ENCODE results near the gene IFI27.
"Not testable (repeated sequence)": the region's sequence is repeated elsewhere in the genome, so short reads cannot be mapped to it uniquely, and the experiment has no call there.

Gene IFI27

DNA sequence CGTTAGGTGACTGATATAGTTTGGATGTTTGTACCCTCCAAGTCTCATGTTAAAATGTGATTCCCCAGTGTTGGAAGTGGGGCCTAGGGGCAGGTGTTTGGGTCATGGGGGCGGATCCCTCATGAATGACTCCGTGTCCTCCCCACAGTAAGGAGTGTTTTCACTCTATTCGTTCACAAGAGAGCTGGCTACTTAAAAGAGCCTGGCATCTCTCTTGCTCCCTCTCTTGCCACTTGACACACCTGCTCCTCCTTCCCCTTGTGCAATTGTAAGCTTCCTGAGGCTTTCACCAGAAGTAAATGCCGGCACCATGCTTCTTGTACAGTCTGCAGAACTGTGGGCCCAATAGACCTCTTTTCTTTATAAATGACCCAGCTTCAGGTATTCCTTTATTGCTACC lies 16.3 kb downstream of the IFI27 start:
- no peak for DNase-seq

DNA sequence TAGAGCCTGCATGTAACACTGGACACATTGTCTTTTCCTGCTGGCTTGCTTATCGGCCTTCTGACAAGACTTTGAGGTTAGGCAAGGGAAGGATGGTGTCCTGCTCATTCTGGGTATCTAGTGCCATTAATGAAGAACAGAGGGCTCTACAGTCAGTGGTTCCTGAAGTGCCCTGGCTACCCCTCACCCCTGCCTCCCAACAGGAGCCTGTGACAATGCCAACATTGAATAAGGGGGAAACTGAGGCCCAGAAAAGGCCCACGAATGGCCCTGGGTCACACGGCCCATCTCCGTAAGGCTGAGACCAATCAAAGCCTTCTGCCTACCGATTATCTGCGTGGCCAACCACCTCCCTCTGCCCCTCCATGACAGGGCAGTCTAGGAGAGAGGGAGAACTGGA lies 16.8 kb downstream of the IFI27 start:
- no peak for DNase-seq

DNA sequence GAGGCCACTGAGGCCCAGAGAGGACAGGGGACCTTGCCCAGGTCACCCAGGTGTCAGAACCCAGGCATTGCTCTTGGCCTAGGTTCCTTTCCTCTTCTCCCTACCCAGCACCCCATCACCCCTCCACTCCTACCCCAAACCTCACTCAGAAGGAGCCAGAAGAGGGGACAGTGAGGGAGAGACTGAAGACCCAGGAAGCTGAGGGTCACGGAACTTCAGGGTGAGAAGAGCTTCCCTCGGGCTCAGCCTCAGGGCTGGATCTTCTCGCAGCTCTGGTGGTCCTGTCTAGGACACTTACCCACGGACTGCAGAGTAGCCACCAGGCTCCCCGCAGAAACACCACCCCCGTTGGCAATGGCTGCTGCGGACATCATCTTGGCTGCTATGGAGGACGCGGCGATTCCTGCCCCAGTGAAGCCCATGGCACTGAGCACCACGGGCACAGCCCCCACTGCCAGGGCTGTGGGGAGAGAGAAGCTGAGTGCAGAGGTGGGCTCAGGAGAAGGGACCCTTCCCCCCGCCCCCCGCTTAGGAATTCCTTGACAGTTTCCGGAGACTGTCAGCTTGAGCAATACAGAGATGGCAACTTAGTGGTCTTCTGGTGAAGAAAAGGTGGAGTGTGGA lies 17.8 kb downstream of the IFI27 start:
- no peak for DNase-seq

DNA sequence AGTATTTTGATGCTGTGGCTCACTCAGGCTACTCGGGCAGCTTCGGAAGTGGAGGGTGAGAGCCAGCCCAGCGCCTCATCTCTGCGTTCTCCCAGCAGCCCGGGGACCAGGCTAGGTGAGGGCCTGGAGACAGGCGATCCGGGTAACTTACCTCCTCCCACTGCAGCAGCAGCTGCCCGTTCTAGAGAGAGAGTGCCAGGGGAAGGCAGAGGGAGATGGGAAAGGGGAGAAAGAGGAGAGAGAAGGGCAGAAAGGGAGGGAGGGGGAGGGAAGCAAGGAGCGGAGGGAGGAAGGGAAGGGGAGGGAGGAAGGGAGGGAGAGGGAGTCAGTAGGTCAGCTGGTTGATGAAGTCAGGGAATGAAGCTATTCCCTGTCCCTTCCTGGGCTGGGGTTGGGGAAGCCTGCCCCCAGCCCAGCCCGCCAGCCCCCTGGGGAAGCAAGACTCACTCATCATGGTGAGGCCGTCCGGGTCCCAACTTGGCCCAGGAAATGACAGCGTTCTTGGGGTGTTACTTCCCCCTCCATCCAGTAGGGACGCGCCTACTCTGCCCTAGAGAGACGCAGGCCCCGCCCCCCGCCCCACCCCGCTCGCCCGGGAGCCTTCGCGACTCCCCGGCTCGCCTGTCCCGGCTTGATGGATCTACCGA lies 18.7 kb downstream of the IFI27 start, which contains the start of gene IFI27L2:
Gene IFI27L2, minus strand, starts transcription at position 494 of the 647 bp plus-strand sequence. Its CDS starts 40 bp downstream, at position 454.
- DNase-seq = no peak

DNA sequence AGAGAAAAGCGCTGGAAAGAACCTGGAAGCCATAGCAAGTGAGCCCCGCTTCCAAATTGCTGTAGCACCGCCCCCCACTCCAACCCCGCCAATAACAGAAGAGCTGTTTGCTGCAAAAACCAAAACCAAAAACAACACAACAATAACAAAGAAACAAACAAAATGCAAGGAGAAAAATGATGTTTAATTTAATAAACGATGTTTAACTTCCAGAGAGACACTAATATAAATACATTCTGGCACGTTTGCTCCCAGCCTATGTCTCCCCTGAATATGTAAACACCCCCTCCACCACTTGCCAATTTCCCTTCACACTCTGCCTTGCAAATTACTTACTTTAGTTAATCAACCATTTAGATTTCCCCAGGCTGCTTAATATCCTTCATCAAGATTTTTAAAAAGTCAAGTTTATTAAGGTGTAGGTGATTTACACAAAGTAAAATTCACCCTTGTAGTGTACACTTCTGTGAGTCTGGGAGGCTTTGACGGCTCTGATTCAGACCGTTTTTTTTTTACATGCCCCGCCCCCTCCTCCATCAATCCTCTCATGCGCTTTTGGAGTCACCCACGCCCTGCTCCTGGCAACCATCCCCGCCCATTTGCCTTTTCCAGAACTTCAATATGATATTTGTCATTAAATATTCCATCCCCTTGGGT lies 19.4 kb downstream of the IFI27 start:
- DNase-seq = no peak

DNA sequence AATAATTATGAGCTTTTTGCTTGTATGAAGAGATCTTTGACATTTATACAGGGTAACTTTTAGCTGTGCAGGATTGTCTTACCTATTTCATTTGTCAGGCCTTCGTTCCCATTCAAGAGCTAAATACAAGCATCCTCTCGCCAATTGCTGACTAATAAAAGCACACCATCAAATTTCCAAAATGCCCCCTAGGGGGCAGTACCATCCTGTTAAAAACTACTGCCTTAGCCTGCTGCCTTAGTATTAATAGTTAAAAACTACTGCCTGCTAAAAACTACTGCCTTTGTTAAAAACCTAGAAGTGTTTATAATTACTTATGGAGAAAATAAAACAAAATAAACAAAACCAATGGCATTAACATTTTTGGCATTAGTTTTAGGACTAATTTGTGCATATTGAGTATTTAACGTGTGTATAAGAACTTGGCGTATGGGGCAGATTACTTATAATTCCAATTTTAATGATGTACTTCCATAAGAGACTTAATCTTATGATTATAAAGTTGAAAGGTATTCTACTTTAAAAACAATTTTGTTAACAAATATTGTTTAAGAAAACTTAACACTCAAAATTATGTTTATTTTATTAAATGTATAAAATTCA lies 21.9 kb downstream of the IFI27 start:
- DNase-seq = no peak

DNA sequence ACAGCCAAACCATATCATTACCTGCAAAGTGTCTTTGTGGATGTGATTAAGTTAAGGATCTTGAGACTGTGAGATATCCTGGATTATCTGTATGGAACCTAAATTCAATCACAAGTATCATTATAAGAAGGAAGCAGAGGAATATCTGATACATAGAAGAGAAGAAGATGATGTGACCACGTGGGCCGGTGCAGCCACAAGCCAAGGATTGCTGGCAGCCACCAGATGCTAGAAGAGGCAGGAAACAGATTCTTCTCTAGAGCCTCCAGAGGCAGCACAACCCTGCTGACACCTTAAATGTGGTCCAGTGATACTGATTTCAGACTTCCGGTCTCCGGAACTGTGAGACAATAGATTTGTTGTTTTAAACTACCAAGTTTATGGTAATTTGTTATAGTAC lies 24.9 kb downstream of the IFI27 start:
- DNase-seq = no peak

DNA sequence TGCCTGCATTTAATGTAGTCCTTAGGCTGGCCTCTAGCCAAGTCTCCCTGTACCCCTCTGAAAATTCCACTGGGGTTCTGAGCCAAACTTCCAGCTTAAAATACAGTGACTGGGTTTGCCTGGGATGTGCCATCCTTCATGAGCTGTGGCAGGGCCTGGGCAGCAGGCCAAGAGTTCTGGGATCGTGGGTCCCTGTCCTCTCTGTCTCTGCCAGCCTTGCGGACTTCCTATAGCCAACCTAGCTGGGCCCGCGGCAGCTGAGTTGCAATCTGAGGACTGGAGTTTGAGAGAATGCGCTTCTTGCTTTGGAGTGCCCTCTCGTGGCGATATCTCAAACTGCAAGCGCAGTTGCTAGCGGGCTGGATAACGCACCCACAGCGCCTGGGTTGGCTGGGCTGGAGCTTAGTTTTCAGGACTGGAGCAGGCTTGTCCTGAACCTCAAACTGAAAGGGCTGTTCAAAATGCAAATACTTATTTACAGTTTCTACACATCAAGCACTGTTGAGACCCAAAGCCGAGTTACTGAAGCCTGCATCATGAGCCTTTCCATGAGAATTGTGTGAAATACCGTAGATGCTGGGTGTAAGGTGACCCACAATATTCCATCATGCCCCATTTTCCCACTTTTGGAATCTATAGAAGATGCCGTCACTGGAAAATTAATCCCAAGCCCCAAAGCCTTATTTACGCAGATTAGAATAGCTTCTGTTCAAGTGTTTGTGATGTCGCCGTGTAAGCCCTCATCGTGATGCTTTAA lies 26.2 kb downstream of the IFI27 start:
- DNase-seq = no peak

DNA sequence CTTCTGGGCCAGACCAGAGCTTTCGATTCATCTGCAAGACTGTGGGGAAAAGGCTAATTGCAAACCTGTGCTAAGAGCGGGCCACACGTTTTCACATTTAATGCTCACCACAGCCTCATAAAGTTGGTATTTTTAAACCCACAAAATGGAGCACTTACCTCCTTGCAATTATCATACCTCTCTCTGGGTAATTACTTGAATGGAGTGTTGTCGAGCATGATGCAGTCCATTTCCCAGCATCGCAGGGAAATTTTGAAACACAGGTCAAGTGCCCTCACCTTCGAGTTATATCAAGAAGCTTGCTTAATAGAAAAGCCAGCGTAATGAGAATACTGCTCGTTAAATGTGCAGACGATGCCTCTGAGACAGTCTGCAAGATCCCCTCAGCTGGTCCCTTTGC lies 27.7 kb downstream of the IFI27 start:
- no peak for DNase-seq

DNA sequence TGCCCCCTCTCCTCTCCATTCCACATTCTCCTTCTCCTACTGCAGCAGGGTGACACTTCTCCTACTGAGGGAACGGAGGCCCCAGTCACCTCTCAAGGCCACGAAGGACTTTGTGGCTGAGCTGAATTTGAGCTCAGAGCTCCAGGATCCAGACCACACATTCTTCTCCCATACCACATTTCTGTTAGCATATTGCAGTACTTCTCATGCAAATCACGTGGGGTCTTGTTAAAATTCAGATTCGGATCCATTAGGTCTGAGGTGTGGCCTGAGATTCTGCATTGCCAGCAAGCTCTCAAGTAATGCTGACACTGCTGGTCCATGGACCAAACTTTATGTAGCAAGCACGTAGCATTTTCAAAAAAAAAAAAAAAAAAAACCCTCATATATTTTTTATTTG lies 28.5 kb downstream of the IFI27 start:
- no peak for DNase-seq

DNA sequence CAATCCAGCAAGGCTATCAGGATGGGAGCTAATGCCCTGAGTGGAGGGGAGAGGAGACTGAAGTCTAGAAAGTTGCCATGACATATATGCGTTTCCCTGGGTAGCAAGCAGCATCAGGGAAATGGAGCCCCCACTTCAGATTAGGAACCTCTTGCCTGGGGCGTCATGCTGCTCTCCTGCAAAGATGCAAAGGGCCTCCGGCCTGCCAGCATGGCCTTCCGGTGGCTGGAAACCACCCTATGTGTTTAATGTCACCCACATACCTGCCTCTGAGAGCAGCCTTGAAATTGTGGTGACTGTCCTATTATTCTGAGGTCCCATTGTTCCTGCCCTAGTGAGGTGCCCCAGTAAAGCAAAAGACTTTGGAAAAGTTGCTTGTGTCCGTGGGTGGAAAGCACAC lies 28.9 kb downstream of the IFI27 start:
- DNase-seq = no peak

DNA sequence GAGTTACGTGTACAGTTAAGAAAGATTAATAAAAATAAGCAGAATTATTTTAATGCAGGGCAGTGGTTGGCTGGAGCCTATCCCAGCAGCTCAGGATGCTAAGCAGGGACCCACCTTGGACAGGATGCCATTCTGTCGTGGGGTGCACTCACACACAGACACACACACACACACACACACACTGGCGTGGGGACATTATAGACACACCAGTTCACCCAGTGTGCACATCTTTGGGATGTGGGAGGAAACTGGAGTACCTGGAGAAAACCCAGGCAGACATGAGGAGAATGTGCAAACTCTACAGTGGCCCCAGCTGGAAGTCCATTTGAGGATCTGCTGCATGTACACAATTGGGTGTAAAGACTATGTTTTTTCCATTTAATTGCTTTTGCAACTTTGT lies 31.7 kb downstream of the IFI27 start:
- DNase-seq = no peak

DNA sequence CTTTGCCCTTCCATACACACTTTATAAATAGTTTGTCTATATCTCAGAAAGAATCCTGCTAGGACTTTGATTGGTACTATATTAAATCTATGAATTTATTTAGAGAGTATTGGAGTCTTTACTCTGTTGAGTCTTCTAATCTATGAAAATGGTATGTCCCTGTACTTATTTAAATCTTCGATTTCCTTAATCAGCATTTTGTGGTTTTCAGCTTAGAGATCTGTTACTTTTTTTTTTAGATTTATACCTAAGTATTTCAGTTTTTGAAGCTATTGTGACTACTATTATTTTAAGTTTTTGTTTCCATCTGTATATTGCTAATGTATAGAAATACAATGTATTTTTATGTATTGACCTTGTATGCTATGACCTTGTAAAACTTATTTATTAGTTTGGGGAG lies 32.3 kb downstream of the IFI27 start:
- DNase-seq = no peak

DNA sequence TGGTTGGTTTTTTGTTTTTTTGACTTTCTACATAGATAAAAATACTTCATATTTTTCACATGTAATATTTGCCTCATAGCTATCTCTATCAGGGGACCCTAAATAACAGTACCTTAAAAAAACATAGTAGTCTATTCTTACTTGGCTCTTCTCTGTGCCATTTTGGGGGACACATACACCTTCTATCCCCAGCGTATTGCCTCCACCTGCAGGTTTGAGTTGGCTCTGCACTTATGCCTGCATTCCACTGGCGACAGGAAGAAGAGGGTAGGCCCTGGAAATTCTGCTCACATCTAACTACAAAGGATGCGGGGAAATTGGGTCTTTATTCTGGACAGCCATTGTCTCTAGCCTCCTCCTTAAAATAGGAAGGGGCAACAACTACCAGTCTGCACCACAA lies 32.7 kb downstream of the IFI27 start:
- no peak for DNase-seq

DNA sequence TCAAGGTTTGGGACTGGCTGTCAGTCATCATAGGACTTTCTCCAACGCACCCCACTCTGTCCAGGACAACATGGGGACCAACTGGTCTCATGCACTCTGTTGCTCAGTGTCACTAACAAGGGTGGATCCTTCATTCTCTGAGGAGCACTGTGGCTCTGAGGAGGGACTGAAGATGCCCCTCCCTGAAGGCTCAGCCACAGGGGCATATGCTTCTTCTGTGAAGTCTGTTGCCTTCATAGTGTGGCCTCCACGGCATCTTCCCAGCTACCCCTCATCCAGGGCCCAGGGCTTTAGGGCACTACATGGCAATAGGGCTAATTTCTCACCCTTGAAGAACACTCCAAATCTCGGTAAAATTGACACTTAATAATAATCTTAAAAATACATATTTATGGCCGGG lies 33.2 kb downstream of the IFI27 start:
- DNase-seq = no peak

DNA sequence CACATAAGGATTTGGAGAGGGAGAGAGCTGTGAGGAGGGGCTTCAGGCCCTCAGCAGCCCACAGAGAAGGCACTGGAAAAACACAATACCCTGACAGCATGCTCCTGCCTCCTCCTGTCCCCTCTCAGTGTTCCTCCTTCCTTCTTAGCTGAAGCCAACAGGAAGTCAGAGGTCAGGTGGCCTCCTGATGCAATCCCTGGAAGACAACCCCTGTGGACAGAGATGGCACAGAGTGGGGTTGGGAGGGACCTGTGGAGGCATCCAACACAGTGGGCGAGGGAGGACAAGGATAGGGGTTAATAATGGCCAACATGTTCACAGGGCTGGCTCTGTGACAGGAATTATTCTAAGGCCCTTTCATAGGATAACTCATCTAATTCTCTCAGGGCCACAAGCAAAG lies 34.2 kb downstream of the IFI27 start:
- DNase-seq = no peak

DNA sequence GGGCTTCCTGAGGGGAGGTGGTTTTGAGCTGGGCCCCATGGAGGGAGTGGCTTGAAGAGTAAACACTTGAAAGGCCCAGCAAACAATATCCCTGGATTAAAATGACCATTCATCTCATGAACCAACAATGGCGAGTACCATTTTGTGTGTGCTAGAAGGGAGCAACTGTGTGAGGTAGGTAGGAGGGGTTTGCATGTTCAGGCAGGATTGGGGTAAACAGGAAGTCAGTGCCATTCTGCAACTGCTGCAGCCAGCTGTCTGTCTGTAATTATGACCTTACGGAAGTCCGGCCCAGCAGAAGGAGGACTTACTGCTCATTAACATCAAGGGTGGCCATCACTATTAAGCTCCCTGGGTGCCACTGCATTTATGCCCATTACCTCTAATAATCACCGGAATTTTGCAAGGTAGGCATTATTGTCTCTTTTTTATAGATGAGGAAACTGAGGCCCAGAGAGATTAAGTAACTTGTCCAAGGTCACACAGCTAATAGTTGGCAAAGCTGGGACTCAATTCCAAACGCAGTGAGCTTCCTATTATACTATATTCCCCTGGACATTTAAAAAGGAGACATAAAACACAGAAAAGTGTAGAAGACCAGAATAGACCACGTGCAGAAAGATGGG lies 35.5 kb downstream of the IFI27 start:
- DNase-seq = no peak

DNA sequence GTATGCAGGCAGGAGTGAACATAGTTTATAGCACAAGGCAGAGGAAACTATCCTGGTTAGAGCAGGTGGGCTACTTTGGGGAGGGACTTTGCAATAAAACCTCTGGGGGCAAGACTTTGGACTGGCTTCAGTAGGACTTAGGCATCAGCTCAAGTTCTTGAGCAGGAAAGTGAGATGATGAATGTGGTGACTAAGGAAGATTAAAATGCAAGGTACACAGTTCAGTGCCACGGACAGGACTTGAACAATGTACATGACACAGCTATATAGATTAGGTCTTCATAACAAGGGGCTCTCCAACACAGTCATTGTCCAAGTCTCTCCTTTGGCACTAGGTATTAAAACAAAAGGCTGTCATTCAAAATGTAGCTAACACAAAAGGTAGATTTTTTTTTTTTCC lies 42.1 kb downstream of the IFI27 start:
- no peak for DNase-seq

DNA sequence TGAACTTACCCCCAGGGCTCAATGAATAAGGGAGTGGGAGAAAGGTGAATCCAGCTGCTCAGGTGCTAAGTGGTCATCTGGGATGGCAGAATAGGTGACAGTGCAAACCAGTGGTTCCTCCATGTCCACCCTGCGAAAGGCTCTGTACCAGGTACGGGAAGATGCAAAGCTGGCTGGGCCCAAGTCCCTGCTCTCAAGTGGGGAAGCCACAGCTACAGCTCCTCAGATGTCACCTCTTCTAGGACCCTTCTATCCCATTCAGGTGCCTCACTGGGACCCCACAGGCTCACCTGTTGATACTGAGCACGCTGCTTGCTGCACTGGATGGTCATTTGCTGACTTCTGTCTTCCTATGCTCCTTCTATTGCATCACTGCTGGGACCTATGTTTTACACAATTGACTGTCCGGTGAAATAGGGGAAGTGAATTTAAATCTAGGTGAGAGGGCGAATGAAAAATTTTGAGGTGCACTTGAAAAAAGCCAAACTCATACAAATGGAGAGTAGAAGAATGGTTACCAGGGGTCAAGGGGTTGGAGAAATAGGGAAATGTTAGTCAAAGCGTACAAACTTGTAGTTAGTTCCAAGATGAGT lies 43.3 kb downstream of the IFI27 start:
- DNase-seq = no peak

DNA sequence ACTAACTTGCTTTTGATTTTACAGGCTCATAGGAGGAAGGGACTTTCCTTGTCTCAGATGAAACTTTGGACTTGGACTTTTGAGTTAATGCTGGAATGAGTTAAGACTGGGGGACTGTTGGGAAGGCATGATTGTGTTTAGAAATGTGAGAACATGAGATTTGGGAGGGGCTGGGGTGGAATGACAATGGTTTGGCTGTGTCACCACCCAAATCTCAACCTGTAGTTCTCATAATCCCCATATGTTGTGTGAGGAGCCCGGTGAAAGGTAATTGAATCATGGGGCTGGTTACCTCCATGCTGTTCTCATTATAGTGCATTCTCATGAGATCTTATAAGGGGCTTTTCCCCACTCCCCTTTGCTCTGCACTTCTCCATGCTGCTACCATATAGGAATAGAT lies 45.6 kb downstream of the IFI27 start:
- not testable (repeated sequence) for DNase-seq

DNA sequence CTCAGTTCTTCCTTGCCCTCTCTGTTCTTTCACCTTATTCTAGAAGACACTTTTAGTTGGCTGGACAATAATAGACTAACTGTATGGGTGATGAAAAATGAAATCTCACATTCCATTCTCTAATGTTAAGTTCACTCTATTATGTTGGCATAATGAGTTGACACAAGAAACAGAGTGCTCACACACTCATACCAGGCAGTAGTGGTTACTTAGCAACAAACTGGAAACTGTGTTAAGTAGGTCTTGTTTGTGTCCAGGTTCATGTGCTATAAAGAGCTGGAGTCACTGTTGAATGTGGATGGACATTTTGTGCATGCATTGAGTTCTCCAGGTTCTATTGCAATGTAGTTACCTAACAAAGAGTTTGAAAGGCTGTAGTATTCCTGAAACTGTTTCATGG lies 46.7 kb downstream of the IFI27 start:
- DNase-seq = no peak

DNA sequence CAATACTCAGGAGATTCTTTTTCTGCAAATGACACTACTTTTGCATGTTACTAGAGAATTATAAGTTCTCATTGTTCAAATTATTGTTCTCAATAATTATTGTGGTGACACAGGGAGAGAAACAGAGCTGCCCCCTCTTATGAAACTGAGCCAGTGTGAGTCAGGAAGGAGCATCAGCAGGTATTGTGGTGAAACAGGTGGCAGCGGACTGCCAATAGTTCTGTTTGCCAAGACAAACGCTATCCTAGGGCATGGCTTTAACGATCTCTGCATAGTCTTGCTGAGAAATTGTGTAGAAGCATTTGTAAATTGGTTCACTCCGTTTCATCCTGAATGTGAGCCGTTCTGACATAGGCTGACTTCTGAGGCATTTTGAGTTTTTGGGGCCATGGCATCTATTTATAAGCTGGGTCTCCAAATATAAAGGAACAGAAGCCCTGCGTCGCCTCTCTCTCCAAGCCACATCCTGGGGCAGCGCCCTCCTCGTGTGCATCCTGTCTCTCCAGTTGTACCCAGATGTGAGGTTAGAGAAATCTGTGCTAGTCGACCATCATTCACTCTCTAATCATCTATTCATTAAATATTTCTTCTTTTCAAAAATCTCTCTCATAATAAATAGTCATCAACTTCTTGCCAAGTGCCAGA lies 47.8 kb downstream of the IFI27 start:
- DNase-seq = no peak
